ENCODE measurements around the gene ZBED5. TPM values are rescaled to one million over a fixed set of nuclear protein-coding genes. Genes with fewer than 3 reads are reported as not detected.

The ZBED5 gene
- total and polyA plus RNA-seq, 2 of the 4 experiments (the other 2 are of a cell fraction), result 28.2 to 30.8 TPM

DNA sequence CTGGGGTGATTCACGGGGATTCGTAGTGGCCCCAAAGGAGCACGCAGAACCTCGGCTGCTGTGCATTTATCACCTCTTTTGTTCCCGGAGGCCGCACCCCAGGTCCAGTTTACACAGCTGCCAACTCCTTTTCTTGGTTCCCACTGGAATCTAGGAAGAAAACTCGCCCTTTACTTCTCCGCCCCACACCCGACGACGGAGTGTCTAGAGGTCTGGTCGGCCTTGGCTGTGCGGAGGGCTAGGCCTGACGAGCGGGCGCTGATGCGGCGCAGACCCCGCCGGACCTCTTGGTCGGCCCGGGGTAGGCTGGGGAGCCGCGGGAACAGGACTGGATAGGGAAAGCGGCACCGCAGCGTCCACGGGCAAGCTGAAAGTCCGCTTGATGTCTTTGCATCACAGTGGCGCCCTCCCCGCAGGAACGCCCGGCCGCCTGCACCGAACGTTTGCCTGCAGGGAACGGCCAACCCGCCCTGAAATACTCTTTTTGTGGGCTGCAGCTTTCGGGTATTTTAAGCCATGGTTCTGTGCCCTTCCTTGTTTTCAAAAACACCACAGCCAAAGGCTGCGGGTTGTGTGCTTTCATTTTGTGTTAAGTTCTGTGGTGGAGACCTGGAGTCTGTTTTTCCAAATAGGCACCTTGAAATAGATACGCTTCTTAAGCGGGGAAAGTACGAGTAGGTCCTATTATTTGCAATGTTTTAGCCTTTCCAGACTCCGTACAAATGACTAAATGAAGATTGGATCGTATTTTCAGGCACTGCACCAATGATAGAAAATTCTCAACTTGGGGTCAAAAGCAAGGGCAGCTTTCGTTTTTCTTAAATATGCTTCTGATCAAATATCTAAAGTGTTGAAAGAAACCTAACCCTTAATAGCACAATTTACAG is 829 bp upstream of the ZBED5 start:
- H3K4me3 ChIP-seq (ENCODE audit: insufficient read depth, low read depth, low read length), result peak overlapping the region; percentile 50
- in situ Hi-C loops (cut with MboI; ENCODE audit: low sequenced_read_pairs), result loop anchor here (5.0 kb wide), 1 partner anchor 74 kb away; no protein-coding TSS in a partner anchor
- H4K20me1 ChIP-seq (ENCODE audit: insufficient read depth, low read length), result no peaks in the 10 kb centered on the region
- intact Hi-C loops (cut with micrococcal nuclease), result loop anchor here (1.0 to 5.0 kb wide), 6 partner anchors 40 to 929 kb away; no protein-coding TSS in a partner anchor
- H3K14ac ChIP-seq (replicated peaks; ENCODE audit: low read depth, low read length), result peak overlapping the region; percentile 89
- H3K79me1 ChIP-seq (ENCODE audit: low read depth in 1 of 2, low read length in 2 of 2), result peaks cover 14 to 52% of the 10 kb centered on the region in 2 experiments
- H4K91ac ChIP-seq (ENCODE audit: insufficient read depth, low read depth, low read length), result peak overlapping the region; percentile 94
- H2BK20ac ChIP-seq (ENCODE audit: low read depth, low read length), result 0 out of 2 replicates have a peak overlapping the region, but pooled peaks have one; percentile 19
- peak overlapping the region; percentile 47; the same call in 1 of the 3 replicates for H2BK15ac ChIP-seq (ENCODE audit: low read depth, low read length)
- H3K4me1 ChIP-seq (ENCODE audit: control insufficient read depth, insufficient read depth, low read length), result no peaks in the 10 kb centered on the region
- 0% methylated on average over 13 of the region's 46 CpGs; no CpG with 5 or more reads in 1 of the 2 experiments for WGBS, 2 experiments (ENCODE audit: extremely low coverage in 2 of 2, insufficient read length in 1 of 2)
- H4K8ac ChIP-seq (ENCODE audit: low read depth in 2 of 2, low read length in 2 of 2), result peak overlapping the region; percentile 75 to 89
- H3K27ac ChIP-seq (ENCODE audit: insufficient read depth, low read length), result peak overlapping the region; percentile 79
- CTCF ChIA-PET, result interaction anchor here (1.3 kb wide), 1 partner anchor 72 kb away, joined by 3 read pairs; no protein-coding TSS in a partner anchor
- peak overlapping the region; percentile 98 for H3K56ac ChIP-seq (ENCODE audit: extremely low read depth, insufficient read depth, low read length)
- H3K18ac ChIP-seq (ENCODE audit: low read depth, low read length), result peak overlapping the region; percentile 43
- no peaks in the 10 kb centered on the region for H3K9me1 ChIP-seq (ENCODE audit: insufficient read depth, low read length)
- no peak for TF ChIP-seq SMC3 (IDR thresholded peaks at IDR 0.05; ENCODE audit: low read depth, low read length)
- peak; percentile 82; the same call in 1 of the 2 replicates for TF ChIP-seq MAZ (IDR thresholded peaks at IDR 0.05; ENCODE audit: borderline replicate concordance, low read depth, low read length)
- no peak for TF ChIP-seq MXI1 (IDR thresholded peaks at IDR 0.05; ENCODE audit: borderline replicate concordance, low read depth, low read length)
- peak; percentile 45; the same call in 1 of the 2 replicates for TF ChIP-seq CHD1 (IDR thresholded peaks at IDR 0.05; ENCODE audit: low read depth, low read length)
- peak overlapping the region; percentile 81 for H3K9ac ChIP-seq (ENCODE audit: low read depth, low read length)
- H3K23ac ChIP-seq (ENCODE audit: low read depth, low read length), result peak overlapping the region; percentile 94
- H3K27me3 ChIP-seq (ENCODE audit: control insufficient read depth, insufficient read depth, low read length), result no peaks in the 10 kb centered on the region
- dilution Hi-C loops (cut with HindIII; ENCODE audit: low sequenced_read_pairs, unreplicated experiment), result no loop called here
- H3K4ac ChIP-seq (ENCODE audit: low read depth, low read length), result peak overlapping the region; percentile 90
- peak overlapping the region; percentile 93 for H3K4me2 ChIP-seq (ENCODE audit: low read depth, low read length)
- TSS peak; percentile 78 for BruUV-seq (replicated peaks)
- POLR2A ChIA-PET (ENCODE audit: unreplicated experiment), result interaction anchor here (0.6 to 2.1 kb wide), 5 partner anchors 50 to 73 kb away, joined by 3 to 11 read pairs (median 3); partner anchors contain the start of gene EIF4G2
- peak overlapping the region; percentile 14 for H4K5ac ChIP-seq (ENCODE audit: low read depth, low read length)
- H3K36me3 ChIP-seq (ENCODE audit: control insufficient read depth, insufficient read depth, low read length), result peaks cover 5% of the 10 kb centered on the region; the same call in 1 of the 2 replicates
- peak overlapping the region; percentile 53 for H2BK120ac ChIP-seq (ENCODE audit: low read depth, low read length)
- H2AK9ac ChIP-seq (replicated peaks; ENCODE audit: low read depth, low read length, poor library complexity), result peak overlapping the region; percentile 95
- peak overlapping the region; percentile 89 for H2AFZ ChIP-seq (replicated peaks; ENCODE audit: low read length, poor library complexity)
- peak; percentile 19 for DNase-seq
- H3K9me3 ChIP-seq (ENCODE audit: control insufficient read depth, insufficient read depth, low read length), result no peaks in the 10 kb centered on the region
- peak; percentile 33 for ATAC-seq (ENCODE audit: low read depth)
- peak overlapping the region; percentile 63 for H2AK5ac ChIP-seq (ENCODE audit: low read depth, low read length)
- peak overlapping the region; percentile 75 for H2BK5ac ChIP-seq (ENCODE audit: low read depth, low read length, poor library complexity, severe bottlenecking)
